SK-N-SH (cell line): ENCODE results near the gene HNRNPM. TPM values are rescaled to one million over a fixed set of nuclear protein-coding genes. Genes with fewer than 3 reads are reported as not detected.

Source experiments
- CTCF ChIA-PET: fragments of 300-600, 350-600 bp; formaldehyde crosslinking; extraction: SDS; loops from one replicate; lab custom pipeline; 2021; lab: Yijun Ruan, JAX
- POLR2A ChIA-PET: fragments of 350-600 bp; sonication (Branson Sonifier 250); formaldehyde crosslinking; extraction: SDS; loops from one replicate; lab custom pipeline; 2020; ENCODE audit warnings: antibody characterized with exemption, inconsistent platforms; lab: Yijun Ruan, JAX
- DNase-seq: peaks from one replicate; pipeline ENCODE4 v3.0.0; 2012
- H2AFZ ChIP-seq: fragments of 200-600 bp; sonication (generic); 2 replicates; pipeline ENCODE4 v1.8.1; 2016; ENCODE audit warnings: antibody characterized with exemption, mild to moderate bottlenecking, low read depth
- H3F3A ChIP-seq: fragments of 200-600 bp; sonication (generic); replicated peaks from 2 replicates; pipeline ENCODE3; 2016; ENCODE audit warnings: antibody characterized with exemption, mild to moderate bottlenecking; ENCODE audit not compliant: insufficient read depth
- H3K27ac ChIP-seq, 2 experiments: fragments of 200-500 bp in 1 of 2; fragments of 200-600 bp in 1 of 2; sonication (Bioruptor generic) in 1 of 2; sonication (generic), shearing (Covaris generic) in 1 of 2; 2 replicates each; pipeline versions ENCODE4 v1.5.1 to v1.6.1; 2014 to 2016; ENCODE audit warnings: low read depth in 2 of 2, inconsistent platforms in 1 of 2, low read length in 1 of 2, mild to moderate bottlenecking in 1 of 2, mixed read lengths in 1 of 2
- H3K27me3 ChIP-seq: fragments of 200-600 bp; sonication (generic), shearing (Covaris generic); 2 replicates; pipeline ENCODE4 v1.6.1; 2016; ENCODE audit warnings: mixed run types; ENCODE audit not compliant: insufficient read depth
- H3K36me3 ChIP-seq, 2 experiments: fragments of 200-500 bp in 1 of 2; fragments of 200-600 bp in 1 of 2; sonication (Bioruptor generic) in 1 of 2; sonication (generic) in 1 of 2; replicated peaks in 1 of 2; 2 replicates each; pipeline versions ENCODE3 to v1.5.1; 2014 to 2016; ENCODE audit warnings: low read length in 1 of 2, mild to moderate bottlenecking in 1 of 2; ENCODE audit not compliant: insufficient read depth in 2 of 2, control insufficient read depth in 1 of 2
- H3K4me1 ChIP-seq, 2 experiments: fragments of 200-500 bp in 1 of 2; fragments of 200-600 bp in 1 of 2; sonication (Bioruptor generic) in 1 of 2; sonication (generic), shearing (Covaris generic) in 1 of 2; 2 replicates each; pipeline versions ENCODE4 v1.5.1 to v1.6.1; 2014 to 2016; ENCODE audit warnings: low read depth in 1 of 2, low read length in 1 of 2, mixed run types in 1 of 2; ENCODE audit not compliant: insufficient read depth in 2 of 2, control insufficient read depth in 1 of 2
- H3K4me2 ChIP-seq: fragments of 200-600 bp; sonication (generic), shearing (Covaris generic); 2 replicates; pipeline ENCODE4 v1.6.1; 2017; ENCODE audit warnings: mixed run types
- H3K4me3 ChIP-seq, 2 experiments: fragments of 200-500 bp in 1 of 2; fragments of 200-600 bp in 1 of 2; sonication (Bioruptor generic) in 1 of 2; sonication (generic), shearing (Covaris generic) in 1 of 2; 2 replicates each; pipeline versions ENCODE4 v1.5.1 to v1.8.1; 2014 to 2016; ENCODE audit warnings: low read depth in 2 of 2, inconsistent platforms in 1 of 2, low read length in 1 of 2, mild to moderate bottlenecking in 1 of 2, mixed read lengths in 1 of 2, moderate library complexity in 1 of 2
- H3K79me2 ChIP-seq: fragments of 200-600 bp; sonication (generic); 2 replicates; pipeline ENCODE4 v1.8.1; 2017; ENCODE audit warnings: mild to moderate bottlenecking; ENCODE audit not compliant: insufficient read depth
- H3K9ac ChIP-seq: fragments of 200-600 bp; sonication (generic); 2 replicates; pipeline ENCODE4 v1.6.1; 2017; ENCODE audit warnings: mixed run types
- H3K9me2 ChIP-seq: fragments of 200-600 bp; sonication (generic); 2 replicates; pipeline ENCODE4 v1.6.1; 2017; ENCODE audit warnings: mixed run types
- H3K9me3 ChIP-seq: fragments of 200-600 bp; sonication (generic); 2 replicates; pipeline ENCODE4 v1.6.1; 2017; ENCODE audit warnings: mixed run types, mild to moderate bottlenecking, moderate library complexity
- H4K20me1 ChIP-seq: fragments of 200-600 bp; sonication (generic); 2 replicates; pipeline ENCODE4 v1.6.1; 2017; ENCODE audit warnings: mild to moderate bottlenecking, mixed run types; ENCODE audit not compliant: insufficient read depth
- ELF1 ChIP-seq: IDR thresholded peaks from 2 replicates; pipeline ENCODE4 v1.4.0; 2012
- FOSL2 ChIP-seq: IDR thresholded peaks from 2 replicates; pipeline ENCODE4 v1.4.0; 2012; ENCODE audit warnings: low read depth, mild to moderate bottlenecking, moderate library complexity, borderline replicate concordance
- GATA2 ChIP-seq: sonication (generic); formaldehyde crosslinking; IDR thresholded peaks from 2 replicates; pipeline ENCODE4 v1.5.0; 2020; ENCODE audit warnings: mild to moderate bottlenecking, missing genetic modification reagents
- JUND ChIP-seq: IDR thresholded peaks from 2 replicates; pipeline ENCODE4 v1.4.0; 2012
- NFIC ChIP-seq: IDR thresholded peaks from 2 replicates; pipeline ENCODE4 v1.4.0; 2012; ENCODE audit warnings: borderline replicate concordance
- NRF1 ChIP-seq: IDR thresholded peaks from 2 replicates; pipeline ENCODE4 v1.6.1; 2012; ENCODE audit warnings: low read depth, mild to moderate bottlenecking, low read length
- RAD21 ChIP-seq: IDR thresholded peaks from 2 replicates; pipeline ENCODE4 v1.6.1; 2012; ENCODE audit warnings: mild to moderate bottlenecking, low read length
- RXRA ChIP-seq: IDR thresholded peaks from 2 replicates; pipeline ENCODE4 v1.4.0; 2012; ENCODE audit warnings: low read depth, mild to moderate bottlenecking, borderline replicate concordance
- SIN3A ChIP-seq: IDR thresholded peaks from 2 replicates; pipeline ENCODE4 v1.6.1; 2012; ENCODE audit warnings: low read depth, mild to moderate bottlenecking, low read length, moderate library complexity, borderline replicate concordance
- TCF12 ChIP-seq: IDR thresholded peaks from 2 replicates; pipeline ENCODE4 v1.4.0; 2012
- WGBS: methylation state at CpG from one replicate; pipeline ENCODE4 v1.1.6; 2017; ENCODE audit warnings: low lambda C conversion rate; 5-methylcytosine and 5-hydroxymethylcytosine counted together
- polyA plus RNA-seq, 3 experiments: library from polyadenylated mRNA; depleted of rRNA; stranded (reverse); fragments of >200 nt; gene quantifications; 2 replicates each; pipeline ENCODE4 v1.2.3, GENCODE V29; 2012
- TF ChIP-seq, protein P1 (sequence below): IDR thresholded peaks from 2 replicates; pipeline ENCODE4 v1.4.0; 2012; ENCODE audit warnings: low read depth, borderline replicate concordance
- TF ChIP-seq, protein P2 (sequence below): IDR thresholded peaks from 2 replicates; pipeline ENCODE4 v1.4.0; 2012; ENCODE audit warnings: low read depth
- TF ChIP-seq, protein P3 (sequence below): fragments of 150-350 bp; IDR thresholded peaks from 2 replicates; pipeline ENCODE4 v1.6.1; 2017; ENCODE audit warnings: antibody characterized with exemption, low read length, low read depth, borderline replicate concordance
- TF ChIP-seq, protein P4 (sequence below): IDR thresholded peaks from 2 replicates; pipeline ENCODE4 v1.4.0; 2012; ENCODE audit warnings: low read depth, borderline replicate concordance

Gene HNRNPM
- polyA plus RNA-seq, 1 of the 3 experiments (the other 2 are of a cell fraction), result 205 TPM

DNA sequence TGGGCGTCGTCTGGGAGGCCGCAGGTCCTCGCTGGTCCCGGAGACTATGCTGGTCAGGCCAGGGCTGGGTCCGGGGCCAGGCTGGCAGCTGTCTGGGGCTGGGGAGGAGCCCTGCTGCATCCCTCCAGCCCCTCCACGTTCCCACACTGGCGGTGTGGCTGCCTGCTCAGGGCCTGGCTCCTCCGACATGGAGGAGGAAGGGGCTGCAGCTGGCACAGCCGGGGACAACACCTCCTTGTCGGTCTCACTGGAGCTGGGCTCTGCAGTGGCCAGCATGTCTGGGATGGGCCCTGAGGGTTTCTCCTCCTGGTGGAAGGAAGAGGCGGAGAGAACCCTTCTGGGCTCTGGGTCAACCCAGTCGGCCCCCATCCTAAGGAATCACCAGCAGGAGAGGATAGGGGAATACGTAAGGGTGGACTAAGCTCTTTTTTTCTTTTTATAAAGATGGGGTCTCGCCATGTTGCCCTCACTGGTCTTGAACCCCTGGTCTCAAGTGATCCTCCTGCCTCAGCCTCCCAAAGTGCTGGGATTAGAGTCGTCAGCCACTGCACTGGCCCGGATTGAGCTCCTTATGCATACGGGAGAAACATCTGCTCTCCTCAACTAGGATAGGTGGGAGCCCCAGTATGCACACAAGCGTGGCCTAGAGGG is 68.4 kb downstream of the HNRNPM start:
- Histone ChIP-seq H3K4me1 (peaks cover 10 to 16% of the 10 kb centered on the region in 2 experiments; a peak in 3 of 4 replicates), H3K4me2 (peak overlapping the region; percentile 91), H3K9ac (peak overlapping the region; percentile 94), H3K79me2 (peaks cover 9% of the 10 kb centered on the region; the same call in 1 of the 2 replicates), H3K9me2 (no peaks in the 10 kb centered on the region), H3K27ac (peak overlapping the region; percentile 89 to 93), H3K36me3 (peaks cover 2 to 4% of the 10 kb centered on the region in 2 experiments), H4K20me1 (no peaks in the 10 kb centered on the region), H3K4me3 (peak overlapping the region; percentile 63 to 65), H3K27me3 (no peaks in the 10 kb centered on the region), H3K9me3 (no peaks in the 10 kb centered on the region), H3F3A (peaks cover 8% of the 10 kb centered on the region), H2AFZ (peak overlapping the region; percentile 86)
- WGBS, result 33% methylated on average over 7 of the region's 19 CpGs
- TF ChIP-seq TCF12 (no peak), NFIC (no peak), FOSL2 (no peak), SIN3A (no peak), NRF1 (no peak), JUND (no peak), ELF1 (no peak), GATA2 (CRISPR knock-in tag) (no peak), RAD21 (no peak), RXRA (no peak)
- TF ChIP-seq, protein P1, sequence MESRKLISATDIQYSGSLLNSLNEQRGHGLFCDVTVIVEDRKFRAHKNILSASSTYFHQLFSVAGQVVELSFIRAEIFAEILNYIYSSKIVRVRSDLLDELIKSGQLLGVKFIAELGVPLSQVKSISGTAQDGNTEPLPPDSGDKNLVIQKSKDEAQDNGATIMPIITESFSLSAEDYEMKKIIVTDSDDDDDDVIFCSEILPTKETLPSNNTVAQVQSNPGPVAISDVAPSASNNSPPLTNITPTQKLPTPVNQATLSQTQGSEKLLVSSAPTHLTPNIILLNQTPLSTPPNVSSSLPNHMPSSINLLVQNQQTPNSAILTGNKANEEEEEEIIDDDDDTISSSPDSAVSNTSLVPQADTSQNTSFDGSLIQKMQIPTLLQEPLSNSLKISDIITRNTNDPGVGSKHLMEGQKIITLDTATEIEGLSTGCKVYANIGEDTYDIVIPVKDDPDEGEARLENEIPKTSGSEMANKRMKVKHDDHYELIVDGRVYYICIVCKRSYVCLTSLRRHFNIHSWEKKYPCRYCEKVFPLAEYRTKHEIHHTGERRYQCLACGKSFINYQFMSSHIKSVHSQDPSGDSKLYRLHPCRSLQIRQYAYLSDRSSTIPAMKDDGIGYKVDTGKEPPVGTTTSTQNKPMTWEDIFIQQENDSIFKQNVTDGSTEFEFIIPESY, result no peak
- TF ChIP-seq, protein P2, sequence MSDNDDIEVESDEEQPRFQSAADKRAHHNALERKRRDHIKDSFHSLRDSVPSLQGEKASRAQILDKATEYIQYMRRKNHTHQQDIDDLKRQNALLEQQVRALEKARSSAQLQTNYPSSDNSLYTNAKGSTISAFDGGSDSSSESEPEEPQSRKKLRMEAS, result no peak
- TF ChIP-seq, protein P3, sequence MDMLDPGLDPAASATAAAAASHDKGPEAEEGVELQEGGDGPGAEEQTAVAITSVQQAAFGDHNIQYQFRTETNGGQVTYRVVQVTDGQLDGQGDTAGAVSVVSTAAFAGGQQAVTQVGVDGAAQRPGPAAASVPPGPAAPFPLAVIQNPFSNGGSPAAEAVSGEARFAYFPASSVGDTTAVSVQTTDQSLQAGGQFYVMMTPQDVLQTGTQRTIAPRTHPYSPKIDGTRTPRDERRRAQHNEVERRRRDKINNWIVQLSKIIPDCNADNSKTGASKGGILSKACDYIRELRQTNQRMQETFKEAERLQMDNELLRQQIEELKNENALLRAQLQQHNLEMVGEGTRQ, result no peak
- TF ChIP-seq, protein P4, sequence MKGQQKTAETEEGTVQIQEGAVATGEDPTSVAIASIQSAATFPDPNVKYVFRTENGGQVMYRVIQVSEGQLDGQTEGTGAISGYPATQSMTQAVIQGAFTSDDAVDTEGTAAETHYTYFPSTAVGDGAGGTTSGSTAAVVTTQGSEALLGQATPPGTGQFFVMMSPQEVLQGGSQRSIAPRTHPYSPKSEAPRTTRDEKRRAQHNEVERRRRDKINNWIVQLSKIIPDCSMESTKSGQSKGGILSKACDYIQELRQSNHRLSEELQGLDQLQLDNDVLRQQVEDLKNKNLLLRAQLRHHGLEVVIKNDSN, result no peak
- ChIA-PET POLR2A (interaction anchor here (0.5 to 2.9 kb wide), 14 partner anchors 8 to 192 kb away, joined by 3 to 18 read pairs (median 4); partner anchors contain the start of genes HNRNPM, NDUFA7, RAB11B and RPS28), CTCF (interaction anchor here (0.7 to 1.9 kb wide), 5 partner anchors 12 to 100 kb away, joined by 3 to 7 read pairs (median 5); partner anchors contain the start of gene MARCHF2)
- no peak for DNase-seq
